ENCODE measurements around the gene MYG1.
A peak's percentile ranks its signal among the peaks of the same experiment; 100 is the strongest.

MYG1 gene

DNA sequence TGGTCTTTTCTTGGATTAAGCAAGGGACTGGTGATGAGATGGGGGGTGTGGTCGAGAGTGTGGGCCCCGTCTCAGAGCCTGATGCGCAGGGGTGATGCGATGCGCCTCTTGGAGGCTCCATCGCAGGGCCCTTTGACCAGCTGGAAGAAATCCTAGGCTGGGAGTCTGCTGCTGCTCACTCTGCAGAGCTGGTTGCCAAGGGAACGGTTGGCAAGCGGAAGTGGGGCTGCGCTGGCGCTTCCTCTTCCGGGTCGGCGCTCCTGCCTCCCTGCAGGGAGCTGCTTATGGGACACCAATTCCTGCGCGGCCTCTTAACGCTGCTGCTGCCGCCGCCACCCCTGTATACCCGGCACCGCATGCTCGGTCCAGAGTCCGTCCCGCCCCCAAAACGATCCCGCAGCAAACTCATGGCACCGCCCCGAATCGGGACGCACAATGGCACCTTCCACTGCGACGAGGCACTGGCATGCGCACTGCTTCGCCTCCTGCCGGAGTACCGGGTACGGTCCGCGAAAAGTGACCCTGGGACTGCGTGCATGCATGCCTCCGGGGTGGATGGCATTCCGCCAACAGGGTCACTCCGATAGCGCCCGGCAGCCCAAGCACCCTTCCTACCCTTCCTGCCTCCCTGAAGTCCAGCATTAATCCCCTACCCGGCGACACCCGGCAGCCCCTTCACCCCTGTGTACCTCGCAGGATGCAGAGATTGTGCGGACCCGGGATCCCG, at the start of gene MYG1:
MYG1 (plus strand) TSS at position 242 of the 727 bp plus-strand sequence; CDS start at position 285, 43 bp downstream.
- peak; percentile 89 to 90 for DNase-seq
- TF ChIP-seq POLR2A (IDR thresholded peaks at IDR 0.05; ENCODE audit: low read length) (peak; percentile 80), GATA1 (IDR thresholded peaks at IDR 0.05; ENCODE audit: low read depth, low read length) (no peak)

GRCh38 chr12:53251477-53252348, 47.8 kb upstream of the MYG1 start:
- peak; percentile 83 to 88 for DNase-seq
- peak; percentile 59 for TF ChIP-seq POLR2A (IDR thresholded peaks at IDR 0.05; ENCODE audit: low read length)
- TF ChIP-seq GATA1 (IDR thresholded peaks at IDR 0.05; ENCODE audit: low read depth, low read length) = no peak

DNA sequence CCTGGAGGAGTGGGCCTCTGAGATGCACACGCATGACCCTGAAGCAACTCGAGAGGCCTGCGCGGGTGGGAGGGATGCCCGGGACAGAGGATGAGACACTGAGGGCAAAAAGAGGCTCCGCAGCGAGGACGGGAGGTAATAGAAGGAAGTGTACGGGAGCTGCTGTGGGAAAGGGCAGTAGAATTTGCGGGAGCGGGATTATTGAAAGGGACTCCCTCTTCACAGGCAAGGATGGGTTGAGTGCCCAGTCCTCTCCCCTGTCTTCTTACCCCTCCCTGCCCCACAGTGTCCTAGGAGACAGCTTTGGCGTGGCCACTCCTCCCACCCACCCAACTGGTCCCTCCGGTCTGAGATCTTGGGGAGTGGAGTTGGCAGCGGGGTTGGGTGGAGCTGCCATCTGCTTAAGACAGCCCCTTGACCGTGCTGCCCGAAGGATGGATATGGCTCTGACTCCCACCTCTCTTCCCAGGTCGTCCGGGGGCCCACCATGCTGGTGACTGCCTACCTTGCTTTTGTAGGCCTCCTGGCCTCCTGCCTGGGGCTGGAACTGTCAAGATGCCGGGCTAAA, 47.1 kb upstream of the MYG1 start:
- TF ChIP-seq POLR2A (IDR thresholded peaks at IDR 0.05; ENCODE audit: low read length) (peak; percentile 2), GATA1 (IDR thresholded peaks at IDR 0.05; ENCODE audit: low read depth, low read length) (no peak)
- DNase-seq = peak; percentile 50 to 64

DNA sequence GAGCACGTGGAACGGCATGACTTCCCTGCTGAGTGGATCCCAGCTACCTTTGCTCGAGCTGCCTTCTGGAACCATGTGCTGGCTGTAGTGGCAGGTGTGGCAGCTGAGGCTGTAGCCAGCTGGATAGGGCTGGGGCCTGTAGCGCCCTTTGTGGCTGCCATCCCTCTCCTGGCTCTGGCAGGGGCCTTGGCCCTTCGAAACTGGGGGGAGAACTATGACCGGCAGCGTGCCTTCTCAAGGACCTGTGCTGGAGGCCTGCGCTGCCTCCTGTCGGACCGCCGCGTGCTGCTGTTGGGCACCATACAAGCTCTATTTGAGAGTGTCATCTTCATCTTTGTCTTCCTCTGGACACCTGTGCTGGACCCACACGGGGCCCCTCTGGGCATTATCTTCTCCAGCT, 46.2 kb upstream of the MYG1 start:
- TF ChIP-seq GATA1 (IDR thresholded peaks at IDR 0.05; ENCODE audit: low read depth, low read length) (no peak), POLR2A (IDR thresholded peaks at IDR 0.05; ENCODE audit: low read length) (no peak)
- DNase-seq = no peak

GRCh38 chr12:53254816-53255545, 44.5 kb upstream of the MYG1 start:
- TF ChIP-seq GATA1 (IDR thresholded peaks at IDR 0.05; ENCODE audit: low read depth, low read length) = no peak
- no peak for TF ChIP-seq POLR2A (IDR thresholded peaks at IDR 0.05; ENCODE audit: low read length)
- no peak for DNase-seq

DNA sequence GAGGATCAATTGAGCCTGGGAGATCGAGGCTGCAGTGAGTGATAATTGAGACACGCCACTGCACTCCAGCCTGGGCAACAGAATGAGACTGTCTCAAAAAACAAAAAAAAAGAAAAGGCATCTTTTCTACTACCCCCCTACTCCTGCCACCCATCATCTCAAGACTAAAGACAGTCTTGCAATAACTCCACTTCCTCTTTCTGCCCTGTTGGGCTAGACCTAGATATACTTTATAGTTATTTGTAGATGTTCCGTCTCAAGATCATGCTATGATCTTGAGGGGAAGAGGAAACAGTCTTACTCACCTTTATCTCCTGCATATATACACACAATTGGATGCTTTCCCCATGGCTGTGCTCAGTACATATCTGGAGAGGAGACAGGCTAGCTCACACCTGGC, 43.5 kb upstream of the MYG1 start:
- TF ChIP-seq GATA1 (IDR thresholded peaks at IDR 0.05; ENCODE audit: low read depth, low read length) = no peak
- no peak for TF ChIP-seq POLR2A (IDR thresholded peaks at IDR 0.05; ENCODE audit: low read length)
- no peak for DNase-seq

DNA sequence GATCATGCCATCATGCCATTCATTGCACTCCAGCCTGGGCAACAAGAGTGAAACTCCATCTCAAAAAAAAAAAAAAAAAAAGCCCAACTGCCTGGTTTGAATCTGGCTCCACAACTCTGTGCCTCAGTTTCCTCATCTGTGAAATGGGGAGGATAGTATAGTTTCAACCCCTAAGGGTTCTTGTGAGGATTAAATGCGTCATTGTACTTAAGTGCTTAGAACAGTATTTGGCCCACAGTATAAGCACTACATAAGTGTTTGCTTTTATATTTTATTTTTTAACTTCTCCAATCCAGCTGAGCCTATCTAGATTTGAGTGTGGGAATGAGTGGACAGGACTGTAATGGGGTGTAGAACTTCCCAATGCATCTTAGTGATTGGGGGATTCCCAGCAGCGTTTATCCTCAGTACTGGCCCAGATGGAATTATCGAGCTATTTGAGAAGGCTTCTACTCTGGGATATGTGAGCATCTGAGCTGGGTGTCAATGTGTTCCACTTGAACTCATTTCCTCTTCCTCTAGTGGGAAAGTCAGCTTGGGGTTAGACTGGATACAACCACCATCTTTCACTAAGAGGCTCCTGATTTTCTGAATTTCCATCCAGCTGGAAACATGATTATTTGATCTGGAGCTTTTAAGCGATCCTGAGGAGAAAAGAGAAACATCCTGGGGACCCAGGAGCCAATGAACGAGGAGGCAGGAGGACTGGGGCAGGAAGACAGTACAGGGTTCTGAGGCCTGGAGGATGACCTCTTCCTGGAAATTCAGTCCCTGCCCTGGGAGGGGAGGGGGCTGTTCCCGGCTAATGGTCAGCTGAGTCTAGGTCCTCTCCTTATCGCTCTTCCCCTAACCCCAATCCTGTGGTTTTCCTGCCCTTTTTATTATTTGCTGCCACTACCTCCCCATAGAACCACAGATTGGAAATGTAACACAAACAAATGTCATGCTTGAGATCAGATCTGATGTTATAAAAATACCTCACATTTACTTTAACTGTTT, 40.7 kb upstream of the MYG1 start:
- TF ChIP-seq POLR2A (IDR thresholded peaks at IDR 0.05; ENCODE audit: low read length) = no peak
- TF ChIP-seq GATA1 (IDR thresholded peaks at IDR 0.05; ENCODE audit: low read depth, low read length) = no peak
- DNase-seq = no peak

GRCh38 chr12:53259891-53260290, 39.6 kb upstream of the MYG1 start:
- TF ChIP-seq GATA1 (IDR thresholded peaks at IDR 0.05; ENCODE audit: low read depth, low read length) (no peak), POLR2A (IDR thresholded peaks at IDR 0.05; ENCODE audit: low read length) (no peak)
- DNase-seq = no peak

DNA sequence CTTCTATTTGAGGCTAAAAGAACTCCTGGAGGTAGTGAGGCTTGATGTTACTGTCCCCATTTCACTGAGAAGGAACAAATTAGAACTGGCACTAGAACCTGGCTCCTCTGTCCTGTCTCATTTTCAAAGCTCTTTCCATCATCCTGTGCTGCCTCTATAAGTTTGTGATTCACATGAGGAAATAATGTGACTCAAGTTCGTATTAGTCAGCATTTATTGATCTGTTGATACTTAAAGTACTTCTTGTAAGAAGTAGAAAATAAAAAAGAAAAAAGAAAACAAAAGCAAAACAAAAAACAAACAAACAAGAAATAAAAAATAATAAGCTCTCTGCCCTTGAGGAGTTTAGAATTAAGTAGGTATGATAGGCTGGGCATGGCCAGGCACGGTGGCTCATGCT, 33.7 kb upstream of the MYG1 start:
- no peak for TF ChIP-seq GATA1 (IDR thresholded peaks at IDR 0.05; ENCODE audit: low read depth, low read length)
- no peak for TF ChIP-seq POLR2A (IDR thresholded peaks at IDR 0.05; ENCODE audit: low read length)
- no peak for DNase-seq

GRCh38 chr12:53267306-53267998, 32.0 kb upstream of the MYG1 start:
- peak in 1 of 2 experiments; percentile 78 for DNase-seq
- no peak for TF ChIP-seq POLR2A (IDR thresholded peaks at IDR 0.05; ENCODE audit: low read length)
- no peak for TF ChIP-seq GATA1 (IDR thresholded peaks at IDR 0.05; ENCODE audit: low read depth, low read length)

GRCh38 chr12:53267999-53268629, 31.4 kb upstream of the MYG1 start, which contains the start of gene ESPL1:
Gene ESPL1 (plus strand): TSS chr12:53268299. CDS start chr12:53268767, 468 bp downstream.
- DNase-seq = peak; percentile 89 to 90
- TF ChIP-seq GATA1 (IDR thresholded peaks at IDR 0.05; ENCODE audit: low read depth, low read length) = no peak
- TF ChIP-seq POLR2A (IDR thresholded peaks at IDR 0.05; ENCODE audit: low read length) = peak; percentile 70
